ENCODE data around the gene RFT1.

GRCh38 chr3:53169832-53170324, 39.6 kb upstream of the RFT1 start:
- TF ChIP-seq CTCF (IDR thresholded peaks at IDR 0.05; ENCODE audit: low read depth, low read length) (no peak), POLR2A (IDR thresholded peaks at IDR 0.05; ENCODE audit: extremely low read depth, insufficient read length) (no peak)
